OCI-LY7 (cell line): ENCODE measurements around the gene PREPL.

ENCODE experiments used
- CTCF ChIP-seq: fragments of 200-600 bp; sonication (generic); conservative IDR thresholded peaks from 2 replicates; pipeline ENCODE4 v1.5.1; 2014; ENCODE audit warnings: mild to moderate bottlenecking, antibody characterized with exemption, low read length, moderate library complexity, mixed read lengths
- EZH2phosphoT487 ChIP-seq: fragments of 200-600 bp; sonication (generic); IDR thresholded peaks from 2 replicates; pipeline ENCODE4 v1.6.1; 2018; ENCODE audit warnings: low read depth, borderline replicate concordance, mild to moderate bottlenecking, mixed run types, antibody characterized with exemption, low read length, moderate library complexity, mixed read lengths

GRCh38 chr2:44285174-44285573 lies 76.1 kb downstream of the PREPL start:
- TF ChIP-seq CTCF (no peak), EZH2phosphoT487 (no peak)
